ENCODE data around the gene PLCL1.
A peak's percentile ranks its signal among the peaks of the same experiment; 100 is the strongest.
"Not testable (repeated sequence)": the region's sequence is repeated elsewhere in the genome, so short reads cannot be mapped to it uniquely, and the experiment has no call there.

The PLCL1 gene

GRCh38 chr2:197810016-197810415 is 5.6 kb downstream of the PLCL1 start:
- no peak for DNase-seq

- DNase-seq = no peak
Measured at GRCh38 chr2:197810491-197810890, 6.1 kb downstream of the PLCL1 start.

- DNase-seq = no peak
Measured at GRCh38 chr2:197813093-197813787, 8.8 kb downstream of the PLCL1 start.

- DNase-seq = no peak
Measured at GRCh38 chr2:197814526-197814925, 10.1 kb downstream of the PLCL1 start.

GRCh38 chr2:197821550-197822289 is 17.3 kb downstream of the PLCL1 start:
- no peak for DNase-seq

GRCh38 chr2:197822333-197822732 is 17.9 kb downstream of the PLCL1 start:
- no peak for DNase-seq

- no peak for DNase-seq
Measured at GRCh38 chr2:197827618-197828017, 23.2 kb downstream of the PLCL1 start.

- no peak for DNase-seq
Measured at GRCh38 chr2:197828464-197829135, 24.2 kb downstream of the PLCL1 start.

- DNase-seq = not testable (repeated sequence)
Measured at GRCh38 chr2:197834771-197835170, 30.4 kb downstream of the PLCL1 start.

- no peak for DNase-seq
Measured at GRCh38 chr2:197835293-197835692, 30.9 kb downstream of the PLCL1 start.

GRCh38 chr2:197838036-197838435 is 33.6 kb downstream of the PLCL1 start:
- peak; percentile 43 for DNase-seq

- DNase-seq = no peak
Measured at GRCh38 chr2:197838579-197838978, 34.2 kb downstream of the PLCL1 start.

GRCh38 chr2:197839327-197839726 is 34.9 kb downstream of the PLCL1 start:
- DNase-seq = no peak

GRCh38 chr2:197839856-197840255 is 35.5 kb downstream of the PLCL1 start:
- DNase-seq = no peak

- DNase-seq = no peak
Measured at GRCh38 chr2:197846128-197846527, 41.7 kb downstream of the PLCL1 start.

GRCh38 chr2:197846777-197847176 is 42.4 kb downstream of the PLCL1 start:
- DNase-seq = no peak

GRCh38 chr2:197847651-197848401 is 43.4 kb downstream of the PLCL1 start:
- DNase-seq = no peak

- DNase-seq = no peak
Measured at GRCh38 chr2:197848602-197849001, 44.2 kb downstream of the PLCL1 start.

- no peak for DNase-seq
Measured at GRCh38 chr2:197850882-197851450, 46.6 kb downstream of the PLCL1 start.

- DNase-seq = no peak
Measured at GRCh38 chr2:197851451-197851850, 47.1 kb downstream of the PLCL1 start.

- no peak for DNase-seq
Measured at GRCh38 chr2:197852108-197852507, 47.7 kb downstream of the PLCL1 start.

GRCh38 chr2:197853549-197853948 is 49.2 kb downstream of the PLCL1 start:
- no peak for DNase-seq

Data from stimulated activated CD4-positive, alpha-beta T cell treated with anti-CD3 and anti-CD28 coated beads, Interleukin-15, amount 100 ng/mL, for 24 hours (primary cell).